Naive B cell (primary cell): ENCODE measurements around the gene STYXL1. TPM values are rescaled to one million over a fixed set of nuclear protein-coding genes. Genes with fewer than 3 reads are reported as not detected.

ENCODE experiments used
- ATAC-seq, 2 donors: fragments of 150-1000 bp; cut with Tn5 transposase; 2 replicates each; pipeline ENCODE4 v1.10.0; 2021; ENCODE audit warnings: low read depth in 2 of 2, mild to moderate bottlenecking in 2 of 2, moderate library complexity in 2 of 2
- DNase-seq: peaks from one replicate; pipeline ENCODE4 v3.0.0; 2022
- H3K27ac Mint-ChIP-seq, 6 donors: one replicate each; pipeline ENCODE4 v1.8.0; 2020 to 2022; ENCODE audit warnings: mild to moderate bottlenecking in 6 of 6, mixed read lengths in 6 of 6, moderate library complexity in 5 of 6, inconsistent platforms in 2 of 6
- H3K27me3 Mint-ChIP-seq, 3 donors: one replicate each; pipeline ENCODE4 v1.8.0; 2021 to 2022; ENCODE audit warnings: mixed read lengths in 3 of 3, mild to moderate bottlenecking in 1 of 3
- H3K36me3 Mint-ChIP-seq, 2 donors: one replicate each; pipeline ENCODE4 v1.8.0; 2020 to 2022; ENCODE audit warnings: mixed read lengths in 2 of 2, inconsistent platforms in 1 of 2, mild to moderate bottlenecking in 1 of 2
- H3K4me1 Mint-ChIP-seq, 3 donors: one replicate each; pipeline ENCODE4 v1.8.0; 2020 to 2022; ENCODE audit warnings: mixed read lengths in 3 of 3, inconsistent platforms in 1 of 3, mild to moderate bottlenecking in 1 of 3, moderate library complexity in 1 of 3
- H3K4me3 Mint-ChIP-seq, 8 donors: one replicate each; pipeline ENCODE4 v1.8.0; 2020 to 2022; ENCODE audit warnings: mild to moderate bottlenecking in 8 of 8, mixed read lengths in 8 of 8, moderate library complexity in 8 of 8, inconsistent platforms in 2 of 8
- H3K9me3 Mint-ChIP-seq, 7 donors: one replicate each; pipeline ENCODE4 v1.8.0; 2020 to 2022; ENCODE audit warnings: mixed read lengths in 7 of 7, mild to moderate bottlenecking in 5 of 7, inconsistent platforms in 2 of 7, moderate library complexity in 1 of 7
- polyA plus RNA-seq, 6 donors: library from polyadenylated mRNA; unstranded; fragments of 300-500 nt; fragmentation: Illumina TruSeq; gene quantifications; one replicate each; pipeline ENCODE4 v1.2.3, GENCODE V29; 2021; ENCODE audit warnings: low read depth in 6 of 6

STYXL1 gene
- polyA plus RNA-seq, 6 donors from 2014 or later: 61.3 to 89.8 (median 65.3) TPM

DNA sequence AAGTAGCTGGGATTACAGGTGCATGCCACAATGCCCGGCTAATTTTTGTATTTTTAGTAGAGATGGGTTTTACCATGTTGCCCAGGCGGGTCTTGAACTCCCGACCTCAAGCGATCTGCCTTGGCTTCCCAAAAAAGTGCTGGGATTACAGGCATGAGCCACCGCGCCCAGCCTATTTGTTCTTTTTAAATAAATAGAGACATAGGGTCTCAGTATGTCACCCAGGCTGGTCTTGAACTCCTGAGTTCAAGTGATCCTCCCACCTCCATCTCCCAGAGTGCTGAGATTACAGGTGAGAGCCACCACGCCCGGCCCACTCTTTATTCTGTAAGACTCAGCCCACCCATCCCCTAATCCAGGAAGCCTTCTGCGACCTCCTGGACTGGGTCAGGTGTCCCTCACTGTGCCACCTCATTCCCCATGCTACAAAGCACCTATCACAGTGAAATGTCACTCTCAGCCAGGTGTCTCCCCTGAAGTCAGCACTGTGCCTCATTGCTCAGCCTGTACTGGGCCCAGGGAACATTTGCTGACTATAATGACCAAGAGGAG lies 56.2 kb downstream of the STYXL1 start:
- Mint-ChIP-seq H3K27ac (no peak overlapping the region), H3K36me3 (peaks cover 0 to 11% of the 10 kb centered on the region in 2 donors), H3K4me3 (peak overlapping the region in 4 of 8 donors; percentile 12 to 71 (median 32)), H3K9me3 (no peaks in the 10 kb centered on the region), H3K27me3 (no peaks in the 10 kb centered on the region), H3K4me1 (peaks cover 21 to 45% (median 33%) of the 10 kb centered on the region in 3 donors)
- DNase-seq: no peak
- ATAC-seq: no peak

DNA sequence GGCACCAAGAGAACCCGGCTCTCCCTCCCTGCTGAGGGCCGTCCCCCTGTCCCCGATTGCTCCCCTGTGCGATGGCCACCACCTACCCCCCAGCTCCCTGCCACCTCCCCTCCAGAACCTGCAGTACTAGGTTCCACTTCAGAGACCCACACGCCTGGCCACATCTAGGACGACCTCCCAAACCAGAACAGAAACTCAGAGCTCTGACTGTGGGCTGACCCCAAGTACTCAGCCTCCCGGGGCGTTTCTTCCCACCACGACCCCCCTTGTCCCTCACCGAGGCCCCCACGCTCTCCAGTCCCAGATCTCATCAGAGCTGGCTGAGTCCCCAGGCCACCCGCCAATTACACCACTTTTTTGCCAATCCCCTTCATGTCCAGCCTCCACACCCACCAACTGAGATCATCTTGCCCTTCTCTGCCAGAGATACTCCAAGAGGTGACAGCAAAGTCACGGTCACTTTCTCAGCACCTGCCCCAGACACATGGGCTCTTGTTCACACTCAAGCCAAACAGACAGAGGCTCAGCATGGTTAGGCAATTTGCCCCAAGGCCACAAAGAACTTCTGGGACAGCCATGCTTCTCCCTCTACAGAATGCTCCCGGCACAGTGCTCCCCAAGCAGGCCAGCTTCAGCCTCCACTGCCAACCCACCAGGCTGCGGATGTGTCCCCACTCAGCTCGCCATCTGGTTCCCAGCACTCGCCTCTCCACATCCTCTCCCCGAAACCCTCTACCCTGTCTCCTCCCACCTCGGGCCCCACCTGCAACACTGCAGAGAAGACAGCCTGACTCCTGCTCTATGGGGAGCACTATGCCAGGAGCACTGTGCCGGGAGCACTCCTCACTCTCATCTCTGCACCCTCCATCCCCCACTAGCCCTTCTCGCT lies 58.1 kb downstream of the STYXL1 start:
- H3K27ac Mint-ChIP-seq: peak overlapping the region in 5 of 6 donors; percentile 29 to 85 (median 76)
- H3K4me3 Mint-ChIP-seq: peak overlapping the region in 5 of 8 donors; percentile 13 to 71 (median 50)
- ATAC-seq (no peak), DNase-seq (no peak)
- peaks cover 0 to 11% of the 10 kb centered on the region in 2 donors for H3K36me3 Mint-ChIP-seq
- H3K4me1 Mint-ChIP-seq: peaks cover 20 to 40% (median 22%) of the 10 kb centered on the region in 3 donors
- H3K9me3 Mint-ChIP-seq: no peaks in the 10 kb centered on the region
- H3K27me3 Mint-ChIP-seq: no peaks in the 10 kb centered on the region

DNA sequence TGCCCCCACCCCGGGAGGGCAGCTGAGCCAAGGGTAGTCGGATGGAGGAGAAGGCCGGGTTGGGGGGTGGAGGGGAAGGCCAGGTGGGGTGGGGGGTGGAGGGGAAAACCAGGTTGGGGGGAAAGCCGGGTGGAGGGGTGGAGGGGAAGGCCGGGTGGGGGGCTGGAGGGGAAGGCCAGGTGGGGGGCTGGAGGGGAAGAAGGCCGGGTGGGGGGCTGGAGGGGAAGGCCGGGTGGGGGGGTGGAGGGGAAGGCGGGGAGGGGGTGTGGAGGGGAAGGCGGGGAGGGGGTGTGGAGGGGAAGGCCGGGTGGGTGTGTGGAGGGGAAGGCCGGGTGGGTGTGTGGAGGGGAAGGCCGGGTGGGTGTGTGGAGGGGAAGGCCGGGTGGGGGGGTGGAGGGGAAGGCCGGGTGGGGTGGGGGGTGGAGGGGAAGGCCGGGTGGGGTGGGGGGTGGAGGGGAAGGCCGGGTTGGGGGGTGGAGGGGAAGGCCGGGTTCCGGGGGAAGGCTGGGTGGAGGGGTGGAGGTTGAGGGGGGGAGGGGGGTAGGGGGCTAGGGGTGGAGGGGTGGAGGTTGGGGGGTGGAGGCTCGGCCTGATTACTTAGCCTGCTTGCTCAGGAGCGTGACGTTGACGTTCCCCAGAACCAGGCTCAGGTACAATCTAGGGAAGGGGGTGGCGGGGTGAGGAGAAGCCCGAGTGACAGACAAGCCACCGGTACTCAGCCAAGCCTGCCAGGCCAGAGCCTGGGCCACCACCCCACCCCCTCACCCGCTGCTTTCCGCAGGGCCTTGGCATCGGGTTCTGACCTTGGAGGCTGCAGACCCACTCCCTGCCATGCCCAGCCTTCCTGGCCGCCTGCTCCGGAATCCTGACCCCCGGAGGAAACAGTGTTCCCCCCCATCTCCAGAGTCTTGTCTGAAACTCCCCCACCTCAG lies 59.0 kb downstream of the STYXL1 start:
- Mint-ChIP-seq H3K4me3 (no peak overlapping the region), H3K27me3 (no peaks in the 10 kb centered on the region), H3K36me3 (peaks cover 0 to 11% of the 10 kb centered on the region in 2 donors), H3K4me1 (peaks cover 20 to 34% (median 22%) of the 10 kb centered on the region in 3 donors), H3K9me3 (no peaks in the 10 kb centered on the region), H3K27ac (peak overlapping the region in 1 of 6 donors; percentile 76)
- DNase-seq (no peak), ATAC-seq (peak in 1 of 2 donors; percentile 25)

DNA sequence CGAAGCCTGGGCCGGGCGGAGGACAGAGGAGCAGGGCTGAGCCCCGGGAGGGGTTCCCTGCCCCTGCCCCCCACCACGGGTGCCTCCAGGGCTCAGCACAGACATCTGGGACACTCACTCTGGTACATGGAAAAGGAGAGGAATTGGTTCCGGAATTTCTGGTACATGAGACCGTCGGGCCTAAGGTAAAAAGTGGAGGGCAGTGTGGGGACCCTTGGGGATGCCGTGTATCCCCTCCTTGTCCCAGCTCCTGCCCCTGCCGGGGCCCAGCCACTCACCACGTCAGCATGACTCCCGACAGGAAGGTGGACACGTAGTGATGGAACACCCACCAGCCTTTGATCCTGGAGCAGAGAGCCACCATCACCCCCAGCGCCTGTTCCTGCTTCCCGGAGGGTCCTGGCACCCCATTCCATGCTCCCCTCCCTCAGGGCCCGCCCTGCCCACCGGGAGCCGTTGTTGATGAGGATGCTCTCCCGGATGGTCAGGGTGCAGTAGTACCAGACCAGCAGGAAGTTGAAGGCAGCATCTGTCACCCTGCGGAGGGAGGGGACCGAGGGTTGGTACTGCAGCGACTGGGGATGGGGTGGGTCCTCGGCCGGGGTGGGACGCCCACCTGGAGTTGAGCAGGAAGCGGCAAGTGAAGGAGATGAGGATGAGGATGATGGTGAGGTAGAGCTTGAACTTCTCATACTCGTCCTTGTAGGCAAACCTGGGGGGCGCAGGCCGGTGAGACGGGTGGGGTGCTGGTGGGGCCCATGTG lies 59.8 kb downstream of the STYXL1 start:
- no peaks in the 10 kb centered on the region for H3K27me3 Mint-ChIP-seq
- peak overlapping the region in 1 of 6 donors; percentile 64 for H3K27ac Mint-ChIP-seq
- ATAC-seq (no peak), DNase-seq (no peak)
- H3K36me3 Mint-ChIP-seq: peaks cover 0 to 11% of the 10 kb centered on the region in 2 donors
- H3K4me1 Mint-ChIP-seq: peaks cover 20 to 26% (median 20%) of the 10 kb centered on the region in 3 donors
- no peak overlapping the region for H3K4me3 Mint-ChIP-seq
- no peaks in the 10 kb centered on the region for H3K9me3 Mint-ChIP-seq

DNA sequence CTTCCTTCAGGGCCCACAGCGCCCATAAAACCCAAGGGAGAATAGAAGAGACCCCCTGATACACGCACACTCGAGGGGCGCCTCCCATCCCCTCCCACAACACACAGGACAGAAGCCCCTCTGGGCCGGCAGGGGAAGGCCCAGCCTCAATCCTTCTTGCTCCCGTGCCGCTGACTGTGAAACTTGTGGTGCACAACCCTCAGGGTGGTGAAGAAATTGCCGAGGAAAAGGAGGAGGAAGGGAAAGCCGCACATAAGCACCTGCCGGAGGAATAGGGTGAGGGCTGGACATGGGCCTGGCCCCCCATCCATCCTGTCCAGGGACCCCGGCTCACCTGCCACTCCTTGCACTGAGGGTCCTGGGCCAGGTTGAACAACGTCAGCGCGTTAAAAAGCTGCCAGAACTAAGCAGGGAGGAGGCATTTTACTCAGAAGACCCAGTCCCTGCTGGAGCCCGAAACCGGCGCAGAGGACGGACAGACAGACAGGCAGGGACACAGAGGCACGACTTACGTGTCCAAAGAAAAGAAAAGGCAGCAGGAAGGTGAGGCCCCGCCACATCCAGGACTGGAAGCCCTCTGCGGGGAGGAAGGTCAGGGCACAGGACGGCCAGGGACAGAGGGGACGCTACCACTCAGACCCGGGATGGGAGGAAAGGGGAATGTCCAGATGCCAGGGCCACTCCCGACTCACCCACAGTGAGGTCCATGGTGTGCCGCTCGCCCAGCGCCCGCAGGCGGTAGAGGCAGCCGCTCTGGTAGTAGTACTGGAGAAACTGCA lies 60.6 kb downstream of the STYXL1 start:
- H3K36me3 Mint-ChIP-seq: peaks cover 0 to 11% of the 10 kb centered on the region in 2 donors

DNA sequence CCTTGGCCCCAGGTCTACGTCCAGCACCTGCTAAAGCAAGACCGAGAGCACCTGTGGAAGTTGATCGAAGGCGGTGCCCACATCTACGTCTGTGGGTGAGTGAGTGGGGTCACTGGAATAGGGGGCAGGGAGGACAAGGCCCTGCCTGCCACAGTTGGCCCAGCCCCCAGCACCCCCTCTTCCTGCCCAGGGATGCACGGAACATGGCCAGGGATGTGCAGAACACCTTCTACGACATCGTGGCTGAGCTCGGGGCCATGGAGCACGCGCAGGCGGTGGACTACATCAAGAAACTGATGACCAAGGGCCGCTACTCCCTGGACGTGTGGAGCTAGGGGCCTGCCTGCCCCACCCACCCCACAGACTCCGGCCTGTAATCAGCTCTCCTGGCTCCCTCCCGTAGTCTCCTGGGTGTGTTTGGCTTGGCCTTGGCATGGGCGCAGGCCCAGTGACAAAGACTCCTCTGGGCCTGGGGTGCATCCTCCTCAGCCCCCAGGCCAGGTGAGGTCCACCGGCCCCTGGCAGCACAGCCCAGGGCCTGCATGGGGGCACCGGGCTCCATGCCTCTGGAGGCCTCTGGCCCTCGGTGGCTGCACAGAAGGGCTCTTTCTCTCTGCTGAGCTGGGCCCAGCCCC lies 61.5 kb downstream of the STYXL1 start:
- peak overlapping the region in 1 of 6 donors; percentile 64 for H3K27ac Mint-ChIP-seq
- H3K9me3 Mint-ChIP-seq: no peaks in the 10 kb centered on the region
- H3K27me3 Mint-ChIP-seq: no peaks in the 10 kb centered on the region
- ATAC-seq (no peak), DNase-seq (no peak)
- H3K36me3 Mint-ChIP-seq: peaks cover 0 to 11% of the 10 kb centered on the region in 2 donors
- peaks cover 20 to 24% (median 20%) of the 10 kb centered on the region in 3 donors for H3K4me1 Mint-ChIP-seq
- H3K4me3 Mint-ChIP-seq: no peak overlapping the region

More for the DNA sequence above, 60.6 kb downstream of the STYXL1 start:
- H3K9me3 Mint-ChIP-seq: no peaks in the 10 kb centered on the region
- no peaks in the 10 kb centered on the region for H3K27me3 Mint-ChIP-seq
- H3K27ac Mint-ChIP-seq: peak overlapping the region in 4 of 6 donors; percentile 24 to 80 (median 66)
- ATAC-seq: no peak
- peaks cover 20 to 24% (median 20%) of the 10 kb centered on the region in 3 donors for H3K4me1 Mint-ChIP-seq
- no peak overlapping the region for H3K4me3 Mint-ChIP-seq
- no peak for DNase-seq

DNA sequence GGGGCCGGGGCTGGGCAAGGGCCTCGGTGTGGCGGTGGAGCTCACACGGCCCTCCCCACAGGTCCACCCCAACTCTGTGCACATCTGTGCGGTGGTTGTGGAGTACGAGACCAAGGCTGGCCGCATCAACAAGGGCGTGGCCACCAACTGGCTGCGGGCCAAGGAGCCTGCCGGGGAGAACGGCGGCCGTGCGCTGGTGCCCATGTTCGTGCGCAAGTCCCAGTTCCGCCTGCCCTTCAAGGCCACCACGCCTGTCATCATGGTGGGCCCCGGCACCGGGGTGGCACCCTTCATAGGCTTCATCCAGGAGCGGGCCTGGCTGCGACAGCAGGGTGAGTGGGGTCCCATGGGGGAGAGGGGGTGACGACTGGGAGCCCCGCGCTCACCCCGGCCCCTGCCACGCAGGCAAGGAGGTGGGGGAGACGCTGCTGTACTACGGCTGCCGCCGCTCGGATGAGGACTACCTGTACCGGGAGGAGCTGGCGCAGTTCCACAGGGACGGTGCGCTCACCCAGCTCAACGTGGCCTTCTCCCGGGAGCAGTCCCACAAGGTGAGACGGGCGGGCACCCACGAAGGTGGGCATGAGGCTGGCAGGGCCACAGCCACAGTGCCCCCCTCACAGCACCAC lies 62.2 kb downstream of the STYXL1 start:
- no peaks in the 10 kb centered on the region for H3K9me3 Mint-ChIP-seq
- H3K27me3 Mint-ChIP-seq: no peaks in the 10 kb centered on the region
- DNase-seq: no peak
- H3K36me3 Mint-ChIP-seq: peaks cover 0 to 11% of the 10 kb centered on the region in 2 donors
- H3K4me3 Mint-ChIP-seq: no peak overlapping the region
- ATAC-seq: no peak
- H3K4me1 Mint-ChIP-seq: peaks cover 15 to 18% (median 16%) of the 10 kb centered on the region in 3 donors
- no peak overlapping the region for H3K27ac Mint-ChIP-seq

DNA sequence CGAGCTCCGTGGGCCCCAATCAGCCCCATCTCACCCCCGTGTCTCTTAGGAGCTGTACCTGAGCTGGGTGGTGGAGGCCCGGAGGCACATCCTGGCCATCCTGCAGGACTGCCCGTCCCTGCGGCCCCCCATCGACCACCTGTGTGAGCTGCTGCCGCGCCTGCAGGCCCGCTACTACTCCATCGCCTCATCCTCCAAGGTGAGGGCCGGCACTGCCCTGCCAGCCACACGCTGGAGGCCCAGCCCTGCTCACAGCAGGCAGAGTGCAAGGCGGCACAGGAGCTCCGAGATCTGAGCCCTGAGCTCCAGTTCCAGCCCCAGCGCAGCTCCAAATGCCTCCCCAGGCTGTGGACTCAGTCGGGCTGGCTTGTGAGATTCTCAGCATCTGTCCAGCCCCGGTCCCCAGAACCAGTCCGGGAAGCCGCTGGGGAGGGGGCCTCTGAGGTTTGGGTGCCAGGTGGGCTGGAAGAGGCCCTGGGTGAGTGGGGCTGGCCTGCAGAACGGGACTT lies 62.7 kb downstream of the STYXL1 start:
- H3K36me3 Mint-ChIP-seq: peaks cover 0 to 11% of the 10 kb centered on the region in 2 donors
- no peak overlapping the region for H3K4me3 Mint-ChIP-seq

DNA sequence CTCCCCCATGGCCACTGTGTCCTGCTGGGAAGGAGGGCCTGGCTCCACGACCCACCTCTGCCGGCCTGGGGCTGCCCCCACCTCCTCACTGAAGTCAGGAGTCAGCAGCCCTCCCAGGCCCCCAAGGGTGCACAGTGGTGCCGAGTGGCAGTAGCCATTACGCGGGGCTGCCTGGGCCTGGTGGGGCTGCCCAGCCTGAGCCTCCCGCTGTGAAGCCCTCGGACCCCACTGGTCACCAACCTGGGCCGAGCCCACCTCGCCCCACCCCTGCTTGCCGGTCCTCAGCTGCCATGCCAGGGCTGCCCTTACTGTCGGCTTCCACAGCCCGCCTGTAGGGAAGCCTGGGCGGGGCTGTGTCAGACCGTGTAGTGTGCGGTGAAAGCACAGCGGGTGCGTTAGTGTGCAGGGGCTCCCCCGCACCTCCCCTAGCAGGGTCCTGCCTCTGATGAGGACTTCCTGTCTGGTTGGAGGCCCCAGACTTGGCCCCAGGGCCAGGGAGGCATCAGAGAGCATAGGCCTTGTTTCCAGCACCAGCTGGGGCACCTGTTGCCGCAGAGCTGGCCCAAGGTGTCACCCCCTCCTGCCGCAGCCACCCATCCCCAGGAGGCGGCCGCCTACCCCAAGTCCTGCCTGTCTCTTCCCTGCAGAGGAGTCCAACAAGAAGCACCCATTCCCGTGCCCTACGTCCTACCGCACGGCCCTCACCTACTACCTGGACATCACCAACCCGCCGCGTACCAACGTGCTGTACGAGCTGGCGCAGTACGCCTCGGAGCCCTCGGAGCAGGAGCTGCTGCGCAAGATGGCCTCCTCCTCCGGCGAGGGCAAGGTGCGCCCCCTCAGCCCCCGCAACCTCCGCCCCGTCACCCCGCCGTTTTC lies 63.4 kb downstream of the STYXL1 start:
- no peak overlapping the region for H3K27ac Mint-ChIP-seq

More for the DNA sequence above, 62.7 kb downstream of the STYXL1 start:
- ATAC-seq (no peak), DNase-seq (no peak)
- H3K4me1 Mint-ChIP-seq: peaks cover 10 to 12% (median 12%) of the 10 kb centered on the region in 3 donors
- no peaks in the 10 kb centered on the region for H3K27me3 Mint-ChIP-seq
- no peaks in the 10 kb centered on the region for H3K9me3 Mint-ChIP-seq
- no peak overlapping the region for H3K27ac Mint-ChIP-seq

DNA sequence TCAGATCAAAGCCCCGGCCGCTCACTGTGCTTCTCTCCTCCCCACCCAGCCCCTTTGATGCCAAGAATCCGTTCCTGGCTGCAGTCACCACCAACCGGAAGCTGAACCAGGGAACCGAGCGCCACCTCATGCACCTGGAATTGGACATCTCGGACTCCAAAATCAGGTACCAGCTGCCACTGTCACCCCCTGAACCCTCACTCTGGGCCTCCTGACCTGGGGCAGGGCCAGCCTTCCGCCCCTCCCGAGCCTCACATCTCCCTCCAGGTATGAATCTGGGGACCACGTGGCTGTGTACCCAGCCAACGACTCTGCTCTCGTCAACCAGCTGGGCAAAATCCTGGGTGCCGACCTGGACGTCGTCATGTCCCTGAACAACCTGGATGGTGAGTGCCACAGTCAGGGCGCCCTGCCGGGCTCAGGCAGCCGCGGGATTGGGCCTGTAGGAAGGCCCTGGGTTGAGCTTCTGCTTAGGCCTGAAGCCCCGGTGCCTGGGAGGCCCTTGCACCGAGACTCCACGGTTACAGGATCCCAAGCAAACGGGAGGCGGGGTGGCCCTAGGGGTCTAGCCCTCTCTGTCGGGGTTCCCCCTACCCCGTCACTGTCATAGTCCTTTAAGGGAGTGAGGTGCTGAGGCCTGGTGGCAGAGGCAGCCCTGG lies 64.2 kb downstream of the STYXL1 start:
- no peak for ATAC-seq
- Mint-ChIP-seq H3K4me3 (no peak overlapping the region), H3K27ac (no peak overlapping the region), H3K27me3 (no peaks in the 10 kb centered on the region), H3K4me1 (peaks cover 0 to 5% (median 3%) of the 10 kb centered on the region in 3 donors), H3K9me3 (no peaks in the 10 kb centered on the region), H3K36me3 (peaks cover 0 to 11% of the 10 kb centered on the region in 2 donors)
- no peak for DNase-seq

More for the DNA sequence above, 63.4 kb downstream of the STYXL1 start:
- ATAC-seq (no peak), DNase-seq (no peak)
- H3K9me3 Mint-ChIP-seq: no peaks in the 10 kb centered on the region
- no peak overlapping the region for H3K4me3 Mint-ChIP-seq
- no peaks in the 10 kb centered on the region for H3K27me3 Mint-ChIP-seq
- peaks cover 3 to 6% (median 5%) of the 10 kb centered on the region in 3 donors for H3K4me1 Mint-ChIP-seq
- peaks cover 0 to 11% of the 10 kb centered on the region in 2 donors for H3K36me3 Mint-ChIP-seq
